GM12891 (cell line): ENCODE results near the gene SATB2.

ENCODE experiments used
- PAX5 ChIP-seq: IDR thresholded peaks from 2 replicates; pipeline ENCODE4 v1.6.1; 2011; ENCODE audit warnings: low read length, moderate library complexity, mild to moderate bottlenecking; ENCODE audit not compliant: insufficient read depth, severe bottlenecking
- POLR2A ChIP-seq: IDR thresholded peaks from 2 replicates; pipeline ENCODE4 v1.6.1; 2011; ENCODE audit warnings: low read depth, low read length, control low read depth
- POLR2AphosphoS5 ChIP-seq: IDR thresholded peaks from 2 replicates; pipeline ENCODE4 v1.6.1; 2011; ENCODE audit warnings: low read depth, low read length, control low read depth
- SPI1 ChIP-seq: IDR thresholded peaks from 2 replicates; pipeline ENCODE4 v1.6.1; 2011; ENCODE audit warnings: low read depth, low read length, control low read depth
- TAF1 ChIP-seq: IDR thresholded peaks from 2 replicates; pipeline ENCODE4 v1.6.1; 2011; ENCODE audit warnings: low read depth, low read length, control low read depth

DNA sequence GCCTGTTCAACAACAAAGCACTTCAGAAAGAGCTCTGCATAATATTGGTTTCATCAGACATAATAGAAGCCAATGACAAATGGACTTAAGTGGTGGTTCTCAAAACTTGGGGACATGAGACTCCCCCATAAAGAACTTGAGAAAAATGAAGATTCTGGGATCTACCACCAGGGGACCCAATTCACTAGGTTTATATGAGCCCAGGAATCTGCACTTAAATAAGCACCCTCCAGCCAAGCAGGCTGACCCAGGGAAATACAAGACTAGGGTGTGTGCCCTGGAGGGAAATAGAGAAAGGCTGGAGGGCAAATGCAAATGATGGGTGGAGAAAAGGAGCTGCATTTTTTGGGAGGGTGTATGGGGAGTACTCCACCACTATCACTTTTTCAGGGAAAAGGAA, 52.5 kb downstream of the SATB2 start:
- TF ChIP-seq POLR2A (no peak), SPI1 (no peak), POLR2AphosphoS5 (no peak), TAF1 (no peak), PAX5 (no peak)
